Lower leg skin (tissue), 3 donors: ENCODE measurements around the gene RAB11A.

Experiments
- POLR2A ChIP-seq, 2 donors: fragments of 450-650 bp; IDR thresholded peaks; one replicate each; pipeline ENCODE4 v1.6.1; 2016 to 2017; ENCODE audit warnings: antibody characterized with exemption in 2 of 2, mild to moderate bottlenecking in 1 of 2, moderate library complexity in 1 of 2
- TF ChIP-seq, protein P1 (sequence below), 3 donors: fragments of 450-650 bp; IDR thresholded peaks; one replicate each; pipeline ENCODE4 v1.5.1; 2016; ENCODE audit warnings: antibody characterized with exemption in 3 of 3, mild to moderate bottlenecking in 3 of 3, moderate library complexity in 2 of 3

DNA sequence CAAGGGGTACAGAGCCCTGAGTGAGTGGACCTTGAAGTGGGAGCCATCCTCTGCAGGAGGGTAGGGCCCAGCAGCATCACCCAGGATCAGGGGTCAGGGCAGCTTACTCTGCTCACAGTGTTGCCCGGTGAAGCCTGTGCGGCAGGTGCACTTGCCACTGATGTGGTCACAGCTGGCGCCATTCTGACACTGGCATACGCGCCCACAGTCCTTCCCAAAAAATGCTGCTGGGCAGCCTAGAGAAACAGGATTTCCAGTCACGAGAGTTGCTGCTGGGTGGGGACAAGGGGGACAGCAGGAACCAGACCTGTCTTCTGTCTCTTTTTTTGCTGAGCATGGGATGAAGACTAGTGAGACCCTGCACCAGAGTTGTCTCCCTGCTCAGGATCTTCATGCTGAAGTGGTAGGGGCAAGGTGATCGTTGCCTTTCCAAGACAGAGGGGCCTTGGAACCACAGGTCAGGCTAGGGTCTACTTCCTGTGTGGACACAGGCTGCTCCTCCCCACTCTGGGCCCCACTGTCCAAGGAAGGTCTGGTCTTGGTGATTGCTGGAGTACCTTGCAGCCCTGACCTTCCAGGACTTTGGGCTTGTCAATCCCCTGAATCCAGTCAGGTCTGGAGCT, 46.9 kb downstream of the RAB11A start:
- TF ChIP-seq, protein P1, sequence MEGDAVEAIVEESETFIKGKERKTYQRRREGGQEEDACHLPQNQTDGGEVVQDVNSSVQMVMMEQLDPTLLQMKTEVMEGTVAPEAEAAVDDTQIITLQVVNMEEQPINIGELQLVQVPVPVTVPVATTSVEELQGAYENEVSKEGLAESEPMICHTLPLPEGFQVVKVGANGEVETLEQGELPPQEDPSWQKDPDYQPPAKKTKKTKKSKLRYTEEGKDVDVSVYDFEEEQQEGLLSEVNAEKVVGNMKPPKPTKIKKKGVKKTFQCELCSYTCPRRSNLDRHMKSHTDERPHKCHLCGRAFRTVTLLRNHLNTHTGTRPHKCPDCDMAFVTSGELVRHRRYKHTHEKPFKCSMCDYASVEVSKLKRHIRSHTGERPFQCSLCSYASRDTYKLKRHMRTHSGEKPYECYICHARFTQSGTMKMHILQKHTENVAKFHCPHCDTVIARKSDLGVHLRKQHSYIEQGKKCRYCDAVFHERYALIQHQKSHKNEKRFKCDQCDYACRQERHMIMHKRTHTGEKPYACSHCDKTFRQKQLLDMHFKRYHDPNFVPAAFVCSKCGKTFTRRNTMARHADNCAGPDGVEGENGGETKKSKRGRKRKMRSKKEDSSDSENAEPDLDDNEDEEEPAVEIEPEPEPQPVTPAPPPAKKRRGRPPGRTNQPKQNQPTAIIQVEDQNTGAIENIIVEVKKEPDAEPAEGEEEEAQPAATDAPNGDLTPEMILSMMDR (IDR thresholded peaks at IDR 0.05), result no peak
- no peak for TF ChIP-seq POLR2A (IDR thresholded peaks at IDR 0.05)
